HUDEP-2 (cell line): ENCODE measurements around the gene BCL2L12.
A peak's percentile ranks its signal among the peaks of the same experiment; 100 is the strongest.

ENCODE experiments used
- DNase-seq, 76 experiments: peaks; one replicate each; lab custom pipeline; 2025; ENCODE audit not compliant: unreplicated experiment in 76 of 76; lab: John Stamatoyannopoulos, UW

BCL2L12 gene

GRCh38 chr19:49683814-49684250 is 18.1 kb downstream of the BCL2L12 start:
- no peak for DNase-seq

- DNase-seq, result peak in 24 of 76 experiments; percentile 15 to 44 (median 28)
Observed at GRCh38 chr19:49684251-49684982, 18.7 kb downstream of the BCL2L12 start.

- DNase-seq, result no peak
Observed at GRCh38 chr19:49684983-49685553, 19.3 kb downstream of the BCL2L12 start.

- no peak for DNase-seq
Observed at GRCh38 chr19:49685845-49686332, 20.2 kb downstream of the BCL2L12 start.

- no peak for DNase-seq
Observed at GRCh38 chr19:49686503-49687088, 20.9 kb downstream of the BCL2L12 start.

- no peak for DNase-seq
Observed at GRCh38 chr19:49687150-49687549, 21.4 kb downstream of the BCL2L12 start.

GRCh38 chr19:49687566-49688316 is 22.0 kb downstream of the BCL2L12 start:
- DNase-seq, result no peak

- no peak for DNase-seq
Observed at GRCh38 chr19:49688531-49689132, 22.9 kb downstream of the BCL2L12 start.

- no peak for DNase-seq
Observed at GRCh38 chr19:49689133-49690078, 23.7 kb downstream of the BCL2L12 start, which contains the start of gene ADM5. Gene ADM5 (plus strand): TSS chr19:49689594. CDS start chr19:49689838, 244 bp downstream.

- no peak for DNase-seq
Observed at GRCh38 chr19:49690079-49690655, 24.4 kb downstream of the BCL2L12 start.

GRCh38 chr19:49690656-49691242 is 25.0 kb downstream of the BCL2L12 start, which contains the start of gene CPT1C:
Gene CPT1C (plus strand): TSS chr19:49691116. CDS start chr19:49692253, 1,137 bp downstream.
- no peak for DNase-seq

- DNase-seq, result no peak
Observed at GRCh38 chr19:49691243-49692146, 25.8 kb downstream of the BCL2L12 start.

GRCh38 chr19:49692147-49692506 is 26.4 kb downstream of the BCL2L12 start:
- no peak for DNase-seq

- no peak for DNase-seq
Observed at GRCh38 chr19:49696115-49696514, 30.4 kb downstream of the BCL2L12 start.

GRCh38 chr19:49696865-49697264 is 31.1 kb downstream of the BCL2L12 start:
- no peak for DNase-seq

GRCh38 chr19:49699364-49699763 is 33.6 kb downstream of the BCL2L12 start:
- no peak for DNase-seq

- DNase-seq, result no peak
Observed at GRCh38 chr19:49700563-49700962, 34.8 kb downstream of the BCL2L12 start.
